Fibroblast of mammary gland (primary cell): Measurements from ENCODE around the gene TMEM269.

ENCODE experiments used
- DNase-seq: peaks from one replicate; pipeline ENCODE4 v3.0.0-alpha.2; 2010; ENCODE audit warnings: low read depth
- H3K4me3 ChIP-seq: 2 replicates; pipeline ENCODE4 v1.5.1; 2011; ENCODE audit warnings: low read depth, mild to moderate bottlenecking, low read length, moderate library complexity; ENCODE audit not compliant: control insufficient read depth
- TF ChIP-seq, protein P1 (sequence below): conservative IDR thresholded peaks from 2 replicates; pipeline ENCODE4 v1.5.1; 2011; ENCODE audit warnings: low read depth, low read length, inconsistent platforms; ENCODE audit not compliant: control insufficient read depth, insufficient read depth

TMEM269 gene

DNA sequence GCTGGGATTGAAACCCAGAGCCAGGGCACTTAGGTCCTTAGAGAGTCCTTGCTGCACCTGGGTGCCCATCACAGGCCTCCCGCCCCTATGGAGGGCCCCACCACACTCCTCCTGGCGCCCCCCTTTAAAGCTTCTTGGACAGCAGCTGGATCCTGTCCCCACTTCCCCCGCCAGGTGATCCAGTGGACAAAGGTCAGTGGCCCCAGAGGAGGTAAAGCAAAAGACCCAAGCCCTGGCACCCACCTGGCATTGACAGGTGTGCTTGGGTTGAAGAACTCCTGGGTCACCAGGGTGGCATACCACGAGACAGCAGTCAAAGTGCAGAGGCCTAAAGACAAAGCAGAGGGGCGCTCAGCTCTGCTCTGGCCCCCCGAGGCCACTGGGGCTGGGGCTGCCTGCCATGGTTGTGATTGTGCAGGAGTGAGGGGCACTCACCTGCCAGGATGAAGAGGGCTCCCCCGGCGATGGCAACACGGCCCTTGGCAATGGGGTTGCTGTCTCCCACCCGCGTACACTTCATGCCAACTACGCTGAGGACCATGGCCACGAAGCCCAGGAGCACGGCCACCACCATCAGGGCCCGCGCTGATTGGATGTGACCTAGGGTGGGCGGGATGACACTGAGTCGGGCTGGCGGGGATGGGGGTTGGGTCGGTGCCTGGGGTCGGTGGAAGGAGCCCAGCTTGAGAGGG is 46.7 kb upstream of the TMEM269 start:
- no peak for DNase-seq
- H3K4me3 ChIP-seq: no peak overlapping the region
- TF ChIP-seq, protein P1, sequence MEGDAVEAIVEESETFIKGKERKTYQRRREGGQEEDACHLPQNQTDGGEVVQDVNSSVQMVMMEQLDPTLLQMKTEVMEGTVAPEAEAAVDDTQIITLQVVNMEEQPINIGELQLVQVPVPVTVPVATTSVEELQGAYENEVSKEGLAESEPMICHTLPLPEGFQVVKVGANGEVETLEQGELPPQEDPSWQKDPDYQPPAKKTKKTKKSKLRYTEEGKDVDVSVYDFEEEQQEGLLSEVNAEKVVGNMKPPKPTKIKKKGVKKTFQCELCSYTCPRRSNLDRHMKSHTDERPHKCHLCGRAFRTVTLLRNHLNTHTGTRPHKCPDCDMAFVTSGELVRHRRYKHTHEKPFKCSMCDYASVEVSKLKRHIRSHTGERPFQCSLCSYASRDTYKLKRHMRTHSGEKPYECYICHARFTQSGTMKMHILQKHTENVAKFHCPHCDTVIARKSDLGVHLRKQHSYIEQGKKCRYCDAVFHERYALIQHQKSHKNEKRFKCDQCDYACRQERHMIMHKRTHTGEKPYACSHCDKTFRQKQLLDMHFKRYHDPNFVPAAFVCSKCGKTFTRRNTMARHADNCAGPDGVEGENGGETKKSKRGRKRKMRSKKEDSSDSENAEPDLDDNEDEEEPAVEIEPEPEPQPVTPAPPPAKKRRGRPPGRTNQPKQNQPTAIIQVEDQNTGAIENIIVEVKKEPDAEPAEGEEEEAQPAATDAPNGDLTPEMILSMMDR: no peak

- no peak for DNase-seq
- TF ChIP-seq, protein P1: no peak
- H3K4me3 ChIP-seq: no peak overlapping the region
Observed at GRCh38 chr1:42738678-42739226, 46.0 kb upstream of the TMEM269 start.

DNA sequence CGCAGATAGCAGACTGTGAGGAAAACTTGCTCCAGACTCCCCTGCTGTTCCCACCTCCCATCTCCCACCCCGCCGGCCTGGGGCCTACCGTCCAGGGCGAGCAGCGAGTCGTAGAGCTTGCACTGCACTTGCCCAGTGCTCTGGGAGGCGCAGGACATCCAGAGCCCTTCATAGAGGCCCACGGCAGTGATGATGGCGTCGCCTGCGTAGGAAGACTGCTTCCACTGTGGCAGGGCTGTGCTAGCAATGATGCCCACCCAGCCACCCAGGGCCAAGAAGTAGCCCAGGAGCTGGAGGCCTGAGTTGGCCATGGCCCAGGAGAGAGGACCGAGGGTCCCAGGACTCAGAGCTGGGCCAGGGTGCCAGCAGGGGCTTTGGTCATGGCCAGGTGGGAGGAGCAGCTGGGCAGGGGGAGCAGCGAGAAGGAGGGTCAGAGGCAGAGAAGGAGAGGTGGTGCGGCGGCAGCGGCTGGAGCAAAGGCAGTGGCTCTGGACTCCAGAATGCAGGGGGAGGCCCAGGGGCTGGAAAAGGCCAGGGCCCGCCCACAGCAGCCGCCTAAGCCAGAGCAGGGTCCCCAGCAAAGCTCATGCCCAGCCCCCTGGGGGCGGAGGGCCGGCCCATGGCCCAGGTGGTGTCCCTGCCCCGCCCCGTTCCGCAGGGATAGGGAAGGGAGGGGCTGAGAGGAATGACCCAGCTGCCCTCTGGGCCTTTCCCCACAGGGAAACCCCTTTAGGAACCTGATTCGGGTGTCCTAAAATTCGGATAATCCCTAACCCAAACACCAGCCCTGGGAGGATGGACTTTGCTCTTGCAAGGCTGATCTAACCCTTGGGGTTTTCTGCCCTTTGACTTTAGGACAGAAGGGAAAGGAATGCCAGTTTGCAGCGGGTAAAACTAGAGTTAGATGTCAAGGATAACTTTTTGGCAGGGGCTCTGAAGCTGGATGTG is 44.8 kb upstream of the TMEM269 start, which contains the start of gene CLDN19:
CLDN19 (minus strand) TSS at position 484 of the 948 bp plus-strand sequence; CDS start at position 311, 173 bp downstream.
- TF ChIP-seq, protein P1: no peak
- H3K4me3 ChIP-seq: no peak within 1 kb of the TSS
- DNase-seq: no peak

DNA sequence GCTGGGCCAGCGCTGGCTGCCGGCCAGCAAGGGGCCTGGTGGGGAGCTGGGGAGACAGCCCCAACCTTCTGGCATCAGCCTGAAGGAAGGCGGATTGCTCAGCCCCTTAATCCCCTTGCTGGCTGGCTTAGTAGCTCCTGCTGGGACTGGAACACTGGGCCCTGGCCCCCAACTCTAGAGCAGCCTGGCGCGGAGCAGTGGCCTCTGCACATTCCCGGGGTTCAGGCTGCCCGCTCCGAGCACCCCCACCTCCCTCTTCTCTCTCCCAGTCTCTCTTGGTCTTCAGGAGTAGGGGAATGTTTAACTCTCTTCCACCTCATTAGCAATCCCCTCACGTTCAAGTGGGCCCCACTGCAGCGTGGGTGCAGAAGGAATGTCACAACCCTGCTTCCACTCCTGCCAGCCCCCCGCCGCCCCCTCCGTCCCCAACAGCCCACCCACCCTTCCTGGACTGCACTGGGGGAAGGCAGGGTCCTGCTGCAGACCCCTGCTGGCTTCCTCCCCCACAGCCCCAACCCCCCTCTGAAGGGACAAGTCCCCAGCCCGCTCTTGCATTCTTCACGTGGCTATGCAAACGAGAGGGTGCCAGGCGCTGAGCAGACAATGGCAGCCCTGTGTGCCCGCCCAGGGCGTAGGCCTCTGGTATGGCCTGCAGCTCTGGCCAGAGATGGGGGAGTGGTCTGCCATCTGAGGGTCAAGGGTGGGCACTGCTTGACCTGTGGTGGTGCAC is 43.8 kb upstream of the TMEM269 start:
- no peak for DNase-seq
- H3K4me3 ChIP-seq: no peak overlapping the region
- TF ChIP-seq, protein P1: no peak

DNA sequence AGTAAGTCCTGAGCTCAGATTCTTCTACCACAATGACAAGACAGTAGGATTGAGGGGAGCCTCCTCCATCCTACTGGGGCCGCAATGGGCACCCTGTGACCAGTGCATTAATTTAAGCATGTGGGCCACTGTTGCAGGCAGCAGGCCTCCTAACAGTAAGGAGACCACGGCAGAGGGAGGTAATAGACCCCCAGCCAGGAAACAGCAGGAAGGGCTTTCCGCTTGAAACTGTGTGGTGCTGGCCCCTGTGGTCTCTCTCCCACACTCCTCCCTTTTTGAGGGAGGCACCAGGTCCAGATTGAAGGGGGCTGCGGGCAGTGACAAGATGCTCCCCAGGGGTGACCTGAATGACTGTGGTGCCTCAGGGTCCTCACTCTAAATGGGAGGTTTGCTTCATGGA is 43.1 kb upstream of the TMEM269 start:
- TF ChIP-seq, protein P1: no peak
- H3K4me3 ChIP-seq: no peak overlapping the region
- no peak for DNase-seq

- TF ChIP-seq, protein P1: no peak
- no peak for DNase-seq
- no peak overlapping the region for H3K4me3 ChIP-seq
Observed at GRCh38 chr1:42742141-42742540, 42.6 kb upstream of the TMEM269 start.
